ENCODE measurements around the gene OR1S1.

Gene OR1S1

DNA sequence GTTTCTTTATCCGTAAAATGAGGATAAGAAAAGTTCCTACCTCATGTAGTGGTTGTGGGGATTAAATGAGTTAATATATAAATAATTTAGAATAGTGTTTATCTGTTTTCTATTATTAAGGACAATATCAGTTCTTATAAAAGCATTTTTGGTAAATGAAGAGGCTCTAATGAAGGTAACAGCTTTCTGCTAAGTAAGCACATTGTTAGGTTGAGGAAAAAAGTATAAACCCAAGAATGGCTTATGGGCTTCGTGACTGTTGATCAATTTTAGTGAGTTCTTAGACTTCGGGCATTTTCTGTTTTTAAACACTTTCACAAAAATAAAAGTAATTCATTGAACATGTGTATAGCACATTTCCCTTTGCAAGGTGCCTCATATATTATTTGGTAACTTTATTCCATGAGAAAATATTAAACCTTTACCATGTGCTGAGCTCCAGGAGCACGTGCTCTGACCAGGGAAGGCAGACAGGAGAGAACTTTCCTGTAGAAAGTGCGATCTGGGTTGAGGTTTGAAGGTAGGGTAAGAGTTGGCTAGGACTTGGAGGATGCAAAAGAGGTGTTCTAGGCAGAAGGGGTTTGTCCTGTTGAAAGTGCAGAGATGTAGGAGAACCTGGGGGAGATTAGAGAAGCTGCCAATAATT is 35.0 kb upstream of the OR1S1 start:
- Histone ChIP-seq H3K9me3 (ENCODE audit: insufficient read depth, low read depth, low read length) (peaks cover 2% of the 10 kb centered on the region), H2AK5ac (ENCODE audit: low read length) (no peak overlapping the region), H3K23ac (ENCODE audit: low read length) (no peak overlapping the region), H3K79me1 (ENCODE audit: low read length) (no peaks in the 10 kb centered on the region), H3K4me2 (ENCODE audit: low read length) (no peak overlapping the region), H3K18ac (ENCODE audit: low read length) (no peak overlapping the region), H3K27ac (ENCODE audit: low read depth, low read length) (no peak overlapping the region), H3K9ac (ENCODE audit: low read length) (no peak overlapping the region), H2BK120ac (ENCODE audit: insufficient read depth, low read length, poor library complexity) (no peak overlapping the region), H2BK5ac (ENCODE audit: low read depth, low read length, poor library complexity) (no peak overlapping the region), H2AFZ (ENCODE audit: insufficient read depth, low read length, poor library complexity) (no peak overlapping the region), H3K36me3 (ENCODE audit: control insufficient read depth in 1 of 2, insufficient read depth in 2 of 2, low read length in 2 of 2) (no peaks in the 10 kb centered on the region), H4K8ac (ENCODE audit: low read depth, low read length) (no peak overlapping the region), H3K4me1 (ENCODE audit: control insufficient read depth in 1 of 2, insufficient read depth in 2 of 2, low read length in 2 of 2) (no peaks in the 10 kb centered on the region), H3K14ac (ENCODE audit: low read length) (no peak overlapping the region), H4K12ac (ENCODE audit: low read depth, low read length) (no peak overlapping the region), H3K79me2 (ENCODE audit: control insufficient read depth, insufficient read depth, low read length, poor library complexity) (no peaks in the 10 kb centered on the region), H3K4me3 (ENCODE audit: low read depth, low read length) (no peak overlapping the region), H3K4ac (ENCODE audit: low read depth, low read length) (no peak overlapping the region), H2BK12ac (ENCODE audit: low read length) (no peak overlapping the region), H3K27me3 (ENCODE audit: insufficient read depth, low read length) (no peaks in the 10 kb centered on the region), H4K91ac (ENCODE audit: low read depth, low read length) (no peak overlapping the region)
- no CpG with 5 or more reads among the region's 5 CpGs for WGBS (ENCODE audit: extremely low coverage, insufficient coverage, insufficient read length)
- DNase-seq: no peak

DNA sequence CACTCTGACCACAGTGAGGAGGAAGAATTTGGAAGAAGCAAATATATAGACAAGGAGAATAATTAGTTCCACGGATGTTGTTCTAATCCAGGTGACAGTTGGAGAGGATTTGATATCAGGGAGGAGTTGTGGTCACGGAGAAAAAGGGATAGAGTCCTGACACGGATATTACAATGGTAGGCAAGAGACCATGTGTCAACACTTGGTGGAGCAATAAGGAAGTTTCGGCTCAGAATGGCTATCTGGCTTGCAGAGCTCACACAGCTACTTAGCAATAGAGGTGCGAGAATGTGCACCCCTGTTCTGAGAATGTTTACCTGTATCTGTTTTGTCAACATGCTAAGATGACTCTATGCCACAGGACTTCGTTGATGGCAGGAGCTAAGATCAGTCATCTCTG is 34.1 kb upstream of the OR1S1 start:
- peaks cover 2% of the 10 kb centered on the region for H3K9me3 ChIP-seq (ENCODE audit: insufficient read depth, low read depth, low read length)
- no peak overlapping the region for H3K23ac ChIP-seq (ENCODE audit: low read length)
- H3K4me2 ChIP-seq (ENCODE audit: low read length): no peak overlapping the region
- H3K27ac ChIP-seq (ENCODE audit: low read depth, low read length): no peak overlapping the region
- no peak overlapping the region for H4K12ac ChIP-seq (ENCODE audit: low read depth, low read length)
- H3K36me3 ChIP-seq (ENCODE audit: control insufficient read depth in 1 of 2, insufficient read depth in 2 of 2, low read length in 2 of 2): no peaks in the 10 kb centered on the region
- no peak for DNase-seq
- no peaks in the 10 kb centered on the region for H3K27me3 ChIP-seq (ENCODE audit: insufficient read depth, low read length)
- H4K91ac ChIP-seq (ENCODE audit: low read depth, low read length): no peak overlapping the region
- no peak overlapping the region for H2BK5ac ChIP-seq (ENCODE audit: low read depth, low read length, poor library complexity)
- no peak overlapping the region for H4K8ac ChIP-seq (ENCODE audit: low read depth, low read length)
- WGBS (ENCODE audit: extremely low coverage, insufficient coverage, insufficient read length): no CpG with 5 or more reads among the region's 6 CpGs
- no peak overlapping the region for H3K14ac ChIP-seq (ENCODE audit: low read length)
- no peak overlapping the region for H3K18ac ChIP-seq (ENCODE audit: low read length)
- H2BK120ac ChIP-seq (ENCODE audit: insufficient read depth, low read length, poor library complexity): no peak overlapping the region
- H3K4me1 ChIP-seq (ENCODE audit: control insufficient read depth in 1 of 2, insufficient read depth in 2 of 2, low read length in 2 of 2): no peaks in the 10 kb centered on the region
- H2AK5ac ChIP-seq (ENCODE audit: low read length): no peak overlapping the region
- no peak overlapping the region for H3K4ac ChIP-seq (ENCODE audit: low read depth, low read length)
- H3K79me2 ChIP-seq (ENCODE audit: control insufficient read depth, insufficient read depth, low read length, poor library complexity): no peaks in the 10 kb centered on the region
- no peaks in the 10 kb centered on the region for H3K79me1 ChIP-seq (ENCODE audit: low read length)
- no peak overlapping the region for H3K4me3 ChIP-seq (ENCODE audit: low read depth, low read length)
- H2BK12ac ChIP-seq (ENCODE audit: low read length): no peak overlapping the region
- H3K9ac ChIP-seq (ENCODE audit: low read length): no peak overlapping the region
- no peak overlapping the region for H2AFZ ChIP-seq (ENCODE audit: insufficient read depth, low read length, poor library complexity)

DNA sequence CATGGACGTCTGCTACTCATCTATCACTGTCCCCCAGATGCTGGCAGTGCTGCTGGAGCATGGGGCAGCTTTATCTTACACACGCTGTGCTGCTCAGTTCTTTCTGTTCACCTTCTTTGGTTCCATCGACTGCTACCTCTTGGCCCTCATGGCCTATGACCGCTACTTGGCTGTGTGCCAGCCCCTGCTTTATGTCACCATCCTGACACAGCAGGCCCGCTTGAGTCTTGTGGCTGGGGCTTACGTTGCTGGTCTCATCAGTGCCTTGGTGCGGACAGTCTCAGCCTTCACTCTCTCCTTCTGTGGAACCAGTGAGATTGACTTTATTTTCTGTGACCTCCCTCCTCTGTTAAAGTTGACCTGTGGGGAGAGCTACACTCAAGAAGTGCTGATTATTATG is 32.9 kb upstream of the OR1S1 start:
- Histone ChIP-seq H3K79me1 (ENCODE audit: low read length) (no peaks in the 10 kb centered on the region), H3K9ac (ENCODE audit: low read length) (no peak overlapping the region), H4K8ac (ENCODE audit: low read depth, low read length) (no peak overlapping the region), H4K91ac (ENCODE audit: low read depth, low read length) (no peak overlapping the region), H3K36me3 (ENCODE audit: control insufficient read depth in 1 of 2, insufficient read depth in 2 of 2, low read length in 2 of 2) (no peaks in the 10 kb centered on the region), H3K27ac (ENCODE audit: low read depth, low read length) (no peak overlapping the region), H3K27me3 (ENCODE audit: insufficient read depth, low read length) (no peaks in the 10 kb centered on the region), H3K4me3 (ENCODE audit: low read depth, low read length) (no peak overlapping the region), H3K4me2 (ENCODE audit: low read length) (no peak overlapping the region), H3K23ac (ENCODE audit: low read length) (no peak overlapping the region), H3K4ac (ENCODE audit: low read depth, low read length) (no peak overlapping the region), H2BK12ac (ENCODE audit: low read length) (no peak overlapping the region), H2AFZ (ENCODE audit: insufficient read depth, low read length, poor library complexity) (no peak overlapping the region), H3K18ac (ENCODE audit: low read length) (no peak overlapping the region), H3K4me1 (ENCODE audit: control insufficient read depth in 1 of 2, insufficient read depth in 2 of 2, low read length in 2 of 2) (no peaks in the 10 kb centered on the region), H3K9me3 (ENCODE audit: insufficient read depth, low read depth, low read length) (peaks cover 2% of the 10 kb centered on the region), H2AK5ac (ENCODE audit: low read length) (no peak overlapping the region), H3K79me2 (ENCODE audit: control insufficient read depth, insufficient read depth, low read length, poor library complexity) (no peaks in the 10 kb centered on the region), H4K12ac (ENCODE audit: low read depth, low read length) (no peak overlapping the region), H3K14ac (ENCODE audit: low read length) (no peak overlapping the region), H2BK120ac (ENCODE audit: insufficient read depth, low read length, poor library complexity) (no peak overlapping the region), H2BK5ac (ENCODE audit: low read depth, low read length, poor library complexity) (no peak overlapping the region)
- peak in 1 of 2 donors; percentile 4 for DNase-seq
- WGBS (ENCODE audit: extremely low coverage, insufficient coverage, insufficient read length): no CpG with 5 or more reads among the region's 7 CpGs

DNA sequence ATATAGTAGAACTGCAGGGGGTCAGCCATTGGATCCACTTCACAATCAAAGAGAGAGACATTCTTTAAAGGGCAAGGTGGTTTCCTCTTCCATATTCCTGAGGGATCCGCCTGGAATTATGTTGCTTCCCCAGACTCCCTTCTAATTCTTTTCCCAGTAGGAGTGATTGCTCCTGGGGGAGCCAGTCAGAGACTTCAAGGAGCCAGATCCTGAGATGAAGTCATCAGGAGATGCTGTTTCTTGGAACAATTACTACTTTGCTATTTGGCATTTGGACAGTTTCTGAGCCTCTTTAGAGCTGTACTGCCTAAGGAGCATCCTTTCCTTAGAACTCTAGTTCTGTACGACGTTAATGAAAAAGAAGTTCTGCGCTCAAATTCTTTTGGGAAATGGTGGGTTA is 25.6 kb upstream of the OR1S1 start:
- WGBS (ENCODE audit: extremely low coverage, insufficient coverage, insufficient read length): no CpG with 5 or more reads among the region's 4 CpGs

More for the DNA sequence above, 25.6 kb upstream of the OR1S1 start:
- no peak overlapping the region for H2BK12ac ChIP-seq (ENCODE audit: low read length)
- DNase-seq: no peak
- no peak overlapping the region for H3K4me2 ChIP-seq (ENCODE audit: low read length)
- no peaks in the 10 kb centered on the region for H3K36me3 ChIP-seq (ENCODE audit: control insufficient read depth in 1 of 2, insufficient read depth in 2 of 2, low read length in 2 of 2)
- H3K27ac ChIP-seq (ENCODE audit: low read depth, low read length): no peak overlapping the region
- H3K23ac ChIP-seq (ENCODE audit: low read length): no peak overlapping the region
- H4K8ac ChIP-seq (ENCODE audit: low read depth, low read length): no peak overlapping the region
- H3K4me1 ChIP-seq (ENCODE audit: control insufficient read depth in 1 of 2, insufficient read depth in 2 of 2, low read length in 2 of 2): no peaks in the 10 kb centered on the region
- no peak overlapping the region for H3K9ac ChIP-seq (ENCODE audit: low read length)
- no peak overlapping the region for H3K4me3 ChIP-seq (ENCODE audit: low read depth, low read length)
- no peak overlapping the region for H3K18ac ChIP-seq (ENCODE audit: low read length)
- peaks cover 1% of the 10 kb centered on the region for H3K9me3 ChIP-seq (ENCODE audit: insufficient read depth, low read depth, low read length)
- H4K91ac ChIP-seq (ENCODE audit: low read depth, low read length): no peak overlapping the region
- H2BK5ac ChIP-seq (ENCODE audit: low read depth, low read length, poor library complexity): no peak overlapping the region
- H3K27me3 ChIP-seq (ENCODE audit: insufficient read depth, low read length): no peaks in the 10 kb centered on the region
- H4K12ac ChIP-seq (ENCODE audit: low read depth, low read length): no peak overlapping the region
- no peak overlapping the region for H2AK5ac ChIP-seq (ENCODE audit: low read length)
- no peaks in the 10 kb centered on the region for H3K79me2 ChIP-seq (ENCODE audit: control insufficient read depth, insufficient read depth, low read length, poor library complexity)
- no peaks in the 10 kb centered on the region for H3K79me1 ChIP-seq (ENCODE audit: low read length)
- H2AFZ ChIP-seq (ENCODE audit: insufficient read depth, low read length, poor library complexity): no peak overlapping the region
- no peak overlapping the region for H3K4ac ChIP-seq (ENCODE audit: low read depth, low read length)
- H2BK120ac ChIP-seq (ENCODE audit: insufficient read depth, low read length, poor library complexity): no peak overlapping the region
- H3K14ac ChIP-seq (ENCODE audit: low read length): no peak overlapping the region
